ENCODE data around the gene CARD14.
"Not testable (repeated sequence)": the region's sequence is repeated elsewhere in the genome, so short reads cannot be mapped to it uniquely, and the experiment has no call there.

The CARD14 gene

DNA sequence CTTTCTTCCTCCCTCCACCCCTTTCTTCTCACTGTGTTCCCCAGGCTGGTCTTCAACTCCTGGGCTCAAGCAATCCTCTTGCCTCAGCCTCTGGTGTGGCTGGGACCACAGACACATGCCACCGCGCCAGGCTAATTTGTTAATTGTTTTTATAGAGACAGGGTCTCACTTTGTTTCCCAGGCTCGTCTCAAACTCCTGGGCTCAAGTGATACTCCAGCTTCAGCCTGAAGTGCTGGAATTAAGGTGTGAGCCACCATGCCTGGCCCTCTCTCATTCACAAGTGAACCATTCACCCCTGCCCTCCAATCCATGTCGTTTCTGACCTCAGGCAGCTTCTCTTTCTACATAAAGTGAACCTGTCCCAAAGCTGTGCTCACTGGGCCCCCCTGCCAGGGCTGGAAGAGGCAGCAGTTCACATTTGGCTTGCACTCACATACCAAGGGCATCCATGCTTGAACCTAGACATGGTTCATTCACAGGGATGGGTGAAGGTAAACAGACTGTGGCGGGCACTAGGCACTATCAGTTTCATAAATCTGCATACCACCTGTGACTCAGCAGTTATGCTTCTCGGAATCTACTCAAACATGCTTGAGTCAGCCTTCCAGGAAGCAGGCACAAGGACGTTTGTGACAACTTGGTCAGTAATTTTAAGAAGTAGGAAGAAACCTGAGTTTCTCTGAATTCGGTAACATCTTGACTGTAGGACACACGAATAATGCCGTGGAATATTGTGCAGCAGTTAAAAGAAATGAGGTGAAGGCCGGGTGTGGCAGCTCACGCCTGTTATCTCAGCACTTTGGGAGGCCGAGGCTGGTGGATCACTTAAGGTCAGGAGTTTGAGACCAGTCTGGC is 84.8 kb downstream of the CARD14 start:
- peak; percentile 70 for DNase-seq

DNA sequence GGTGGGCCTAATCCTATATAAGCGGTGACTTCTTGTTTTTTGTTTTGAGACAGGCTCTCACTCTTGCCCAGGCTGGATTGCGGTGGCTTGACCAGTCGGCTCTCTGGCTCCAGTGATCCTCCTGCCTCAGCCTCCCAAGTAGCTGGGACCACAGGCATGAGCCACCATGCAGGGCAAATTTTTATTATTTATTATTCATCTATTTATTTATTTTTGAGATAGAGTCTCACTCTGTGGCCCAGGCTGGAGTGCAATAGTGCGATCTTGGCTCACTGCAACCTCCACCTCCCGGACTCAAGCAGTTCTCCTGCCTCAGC is 86.2 kb downstream of the CARD14 start:
- DNase-seq: no peak

DNA sequence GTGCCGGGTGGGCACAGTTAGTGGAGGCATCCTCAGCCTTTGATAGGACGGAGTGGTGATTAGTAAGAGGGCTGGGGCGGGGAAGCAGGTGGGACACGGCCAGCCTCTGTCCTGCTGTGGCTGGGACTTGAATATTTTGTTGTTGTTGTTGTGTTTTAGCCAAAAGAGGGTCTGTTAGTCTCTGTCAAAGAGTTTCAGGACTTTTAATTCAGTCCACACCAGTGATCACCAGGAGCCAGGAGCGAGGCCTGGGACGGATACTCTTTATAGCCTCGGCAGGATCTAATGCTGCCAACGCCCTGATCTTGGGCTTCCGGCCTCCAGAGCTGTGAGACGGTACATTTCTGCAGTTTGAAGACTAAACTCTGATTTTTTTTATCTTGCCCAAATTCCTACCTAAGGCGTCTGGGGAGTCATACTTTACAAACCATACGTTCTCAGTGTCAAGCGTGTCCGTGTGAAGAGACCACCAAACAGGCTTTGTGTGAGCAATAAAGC is 87.9 kb downstream of the CARD14 start:
- DNase-seq: no peak

DNA sequence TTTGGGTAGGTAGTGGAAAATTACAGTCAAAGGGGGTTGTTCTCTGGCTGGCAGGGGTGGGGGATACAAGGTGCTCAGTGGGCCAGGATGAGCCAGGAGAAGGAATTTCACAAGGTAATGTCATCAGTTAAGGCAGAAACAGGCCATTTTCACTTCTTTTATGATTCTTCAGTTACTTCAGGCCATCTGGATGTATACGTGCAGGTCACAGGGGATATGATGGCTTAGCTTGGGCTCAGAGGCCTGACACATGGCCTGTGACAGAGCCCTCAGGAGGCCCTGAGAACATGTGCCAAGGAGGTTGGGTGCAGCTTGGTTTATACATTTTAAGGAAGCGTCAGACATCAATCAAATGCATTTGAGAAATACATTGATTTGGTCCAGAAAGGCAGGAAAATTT is 88.5 kb downstream of the CARD14 start:
- not testable (repeated sequence) for DNase-seq
